ENCODE data around the gene RIC8B.

Gene RIC8B

DNA sequence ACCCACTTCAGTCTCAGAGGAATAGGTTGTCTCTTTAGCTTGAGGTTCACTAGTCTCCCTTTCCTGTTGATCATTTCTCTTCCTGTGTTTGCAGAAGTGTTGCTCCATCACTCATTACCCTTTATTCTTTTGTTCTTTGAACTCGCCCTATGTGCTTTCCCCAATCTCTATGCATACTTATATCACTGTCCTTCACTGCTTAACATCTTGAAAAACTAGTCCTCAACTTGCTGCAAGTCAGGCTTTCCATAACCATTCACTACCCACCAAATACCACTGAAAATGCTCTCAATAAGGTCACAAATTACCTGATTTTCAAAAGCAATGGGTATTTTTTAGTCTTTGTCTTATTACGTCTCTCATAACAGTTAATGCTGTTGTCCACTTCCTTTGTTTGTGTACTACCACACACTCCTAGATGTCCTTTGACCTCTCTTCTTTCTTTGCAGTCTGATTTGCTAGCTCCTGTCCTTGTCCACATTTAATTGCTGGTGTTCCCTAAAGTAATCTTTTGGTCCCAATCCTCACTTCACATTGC lies 80.8 kb downstream of the RIC8B start:
- in situ Hi-C loops (cut with MboI; ENCODE audit: low sequenced_read_pairs, unreplicated experiment) = no loop called here
- TF ChIP-seq, protein P1, sequence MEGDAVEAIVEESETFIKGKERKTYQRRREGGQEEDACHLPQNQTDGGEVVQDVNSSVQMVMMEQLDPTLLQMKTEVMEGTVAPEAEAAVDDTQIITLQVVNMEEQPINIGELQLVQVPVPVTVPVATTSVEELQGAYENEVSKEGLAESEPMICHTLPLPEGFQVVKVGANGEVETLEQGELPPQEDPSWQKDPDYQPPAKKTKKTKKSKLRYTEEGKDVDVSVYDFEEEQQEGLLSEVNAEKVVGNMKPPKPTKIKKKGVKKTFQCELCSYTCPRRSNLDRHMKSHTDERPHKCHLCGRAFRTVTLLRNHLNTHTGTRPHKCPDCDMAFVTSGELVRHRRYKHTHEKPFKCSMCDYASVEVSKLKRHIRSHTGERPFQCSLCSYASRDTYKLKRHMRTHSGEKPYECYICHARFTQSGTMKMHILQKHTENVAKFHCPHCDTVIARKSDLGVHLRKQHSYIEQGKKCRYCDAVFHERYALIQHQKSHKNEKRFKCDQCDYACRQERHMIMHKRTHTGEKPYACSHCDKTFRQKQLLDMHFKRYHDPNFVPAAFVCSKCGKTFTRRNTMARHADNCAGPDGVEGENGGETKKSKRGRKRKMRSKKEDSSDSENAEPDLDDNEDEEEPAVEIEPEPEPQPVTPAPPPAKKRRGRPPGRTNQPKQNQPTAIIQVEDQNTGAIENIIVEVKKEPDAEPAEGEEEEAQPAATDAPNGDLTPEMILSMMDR (IDR thresholded peaks at IDR 0.05; ENCODE audit: borderline replicate concordance, control extremely low read depth, extremely low read depth, insufficient read depth, missing control alignments) = no peak
- DNase-seq (ENCODE audit: low spot score) = no peak

DNA sequence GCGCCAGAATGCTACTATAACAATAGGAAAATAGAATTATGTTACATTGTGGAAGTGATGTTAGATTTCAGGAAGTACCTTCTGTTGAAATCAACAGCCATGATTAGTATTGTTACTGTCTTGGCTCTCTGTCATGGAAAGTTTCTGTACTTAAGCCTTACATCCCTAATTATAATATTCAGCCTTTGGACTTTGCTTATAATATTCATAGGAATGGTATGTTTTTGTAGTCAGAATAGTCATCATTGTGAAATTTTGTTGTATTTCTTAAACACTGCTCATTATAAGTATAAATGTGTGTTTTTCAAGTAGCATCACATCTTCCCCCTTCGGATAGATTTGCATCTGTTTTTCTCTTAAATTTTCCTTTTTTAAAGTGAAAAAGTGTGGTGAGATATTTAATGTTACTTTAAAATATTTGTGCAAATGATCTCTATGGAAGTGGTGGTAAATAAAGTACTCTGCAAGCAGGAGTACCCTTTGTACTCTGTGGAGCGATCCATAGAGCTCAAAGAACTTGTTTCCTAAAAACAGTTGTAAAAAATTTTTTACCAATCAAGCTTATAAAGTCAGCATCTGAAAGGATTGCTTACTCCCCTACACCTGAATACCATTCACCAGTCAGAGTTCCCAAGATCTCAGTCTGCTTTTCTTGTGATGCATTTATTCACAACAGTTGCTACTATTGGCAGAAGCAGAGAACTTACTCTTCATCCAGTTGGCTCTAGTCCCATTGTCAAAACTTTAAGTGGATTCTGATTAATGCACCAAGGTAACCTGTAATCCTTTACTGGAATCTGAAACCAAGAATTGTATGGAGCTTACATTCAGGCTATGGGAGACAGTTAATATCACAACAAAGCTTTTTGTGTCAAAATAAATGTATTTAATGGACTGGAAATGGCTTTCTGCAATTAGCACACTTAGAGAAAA lies 87.8 kb downstream of the RIC8B start:
- TF ChIP-seq, protein P1 (IDR thresholded peaks at IDR 0.05; ENCODE audit: borderline replicate concordance, control extremely low read depth, extremely low read depth, insufficient read depth, missing control alignments) = no peak
- DNase-seq (ENCODE audit: low spot score) = no peak
- in situ Hi-C loops (cut with MboI; ENCODE audit: low sequenced_read_pairs, unreplicated experiment) = no loop called here

DNA sequence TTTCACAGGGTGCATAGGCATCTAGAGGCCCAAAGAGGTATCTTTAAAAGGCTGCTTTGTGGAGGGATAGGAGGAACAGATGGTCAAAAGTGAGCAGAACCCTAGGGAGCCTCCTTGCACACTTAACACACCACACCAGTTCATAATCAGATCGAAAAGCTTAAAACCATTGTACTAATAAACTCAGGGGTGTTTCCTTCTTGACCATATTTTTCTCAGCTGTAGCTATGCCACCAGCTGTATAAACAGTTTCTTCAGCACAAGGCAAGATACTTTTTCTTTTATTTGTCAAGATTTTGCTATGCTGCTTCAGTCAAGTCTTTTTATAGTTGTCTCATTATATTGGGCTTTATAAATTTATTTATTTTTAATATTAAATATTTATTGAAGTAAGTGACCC lies 88.7 kb downstream of the RIC8B start:
- TF ChIP-seq, protein P1 (IDR thresholded peaks at IDR 0.05; ENCODE audit: borderline replicate concordance, control extremely low read depth, extremely low read depth, insufficient read depth, missing control alignments) = no peak
- DNase-seq (ENCODE audit: low spot score) = no peak
- in situ Hi-C loops (cut with MboI; ENCODE audit: low sequenced_read_pairs, unreplicated experiment) = no loop called here

DNA sequence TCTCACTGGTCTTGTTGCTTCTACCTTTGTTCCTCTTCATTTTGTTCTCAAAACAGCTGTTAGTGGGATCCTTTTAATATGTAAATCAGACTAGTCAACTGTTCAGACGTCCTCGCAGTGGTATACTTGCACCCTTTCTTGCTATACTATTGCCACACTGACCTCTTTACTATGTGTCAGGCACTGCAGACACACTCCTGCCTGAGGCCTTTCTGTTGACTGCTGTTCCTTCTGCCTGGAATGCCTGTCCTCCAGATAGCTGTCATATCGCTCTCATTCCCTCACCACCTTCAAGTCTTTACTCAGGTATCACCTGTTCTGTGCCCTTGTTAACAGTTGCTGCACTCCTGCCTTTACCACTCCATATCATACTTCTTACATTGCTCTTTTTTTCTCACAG lies 91.2 kb downstream of the RIC8B start:
- TF ChIP-seq, protein P1 (IDR thresholded peaks at IDR 0.05; ENCODE audit: borderline replicate concordance, control extremely low read depth, extremely low read depth, insufficient read depth, missing control alignments) = no peak
- in situ Hi-C loops (cut with MboI; ENCODE audit: low sequenced_read_pairs, unreplicated experiment) = no loop called here
- DNase-seq (ENCODE audit: low spot score) = no peak

DNA sequence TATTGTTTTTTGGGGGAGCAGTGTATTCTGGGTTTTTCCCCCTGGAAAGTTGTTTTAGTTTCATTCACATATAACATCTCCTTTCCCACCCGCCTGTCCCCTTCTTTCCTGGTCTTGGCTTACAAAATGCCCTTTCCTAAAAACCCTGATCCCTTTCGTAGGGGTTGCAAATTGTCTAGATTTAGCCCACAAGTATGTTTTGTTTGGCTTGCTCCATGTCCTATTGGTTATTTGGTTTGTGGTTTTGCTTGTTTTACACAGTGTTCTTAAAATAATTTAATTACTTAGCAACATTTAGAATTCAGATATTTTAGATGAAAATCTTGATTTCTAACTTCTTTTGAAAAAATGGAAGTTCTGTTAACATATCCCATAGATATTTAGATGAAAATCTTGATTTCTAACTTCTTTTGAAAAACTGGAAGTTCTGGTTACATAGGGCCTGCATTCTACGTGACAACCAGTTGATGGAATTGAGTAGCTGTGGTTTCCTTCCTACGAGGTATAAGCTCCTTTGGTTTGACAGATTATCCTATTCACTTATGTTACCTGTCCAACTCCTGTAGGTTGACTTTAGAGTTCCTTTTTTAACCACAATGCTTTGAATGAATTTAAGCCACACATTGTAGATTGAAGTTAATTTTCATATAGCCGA lies 92.1 kb downstream of the RIC8B start:
- TF ChIP-seq, protein P1 (IDR thresholded peaks at IDR 0.05; ENCODE audit: borderline replicate concordance, control extremely low read depth, extremely low read depth, insufficient read depth, missing control alignments) = no peak
- no peak for DNase-seq (ENCODE audit: low spot score)
- in situ Hi-C loops (cut with MboI; ENCODE audit: low sequenced_read_pairs, unreplicated experiment) = no loop called here

DNA sequence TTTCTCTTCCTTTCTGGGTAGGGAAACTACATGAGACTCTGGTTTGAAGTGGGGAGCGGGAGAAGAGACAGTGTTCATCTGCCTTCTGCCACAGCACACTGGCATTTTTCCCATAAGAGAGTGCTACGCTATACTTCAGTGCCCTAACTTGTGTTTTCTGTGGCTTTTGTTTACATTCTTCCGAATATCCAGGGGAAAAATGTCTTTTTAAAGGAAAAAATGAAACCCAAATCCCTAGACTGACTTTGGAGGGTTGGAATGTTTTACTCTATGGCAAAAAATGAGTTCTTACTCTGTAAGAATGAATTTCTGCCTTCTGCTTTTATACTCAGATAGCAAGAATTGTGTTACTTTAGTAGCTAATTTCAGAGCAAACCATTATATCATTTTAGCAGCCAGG lies 93.2 kb downstream of the RIC8B start:
- in situ Hi-C loops (cut with MboI; ENCODE audit: low sequenced_read_pairs, unreplicated experiment) = no loop called here
- no peak for DNase-seq (ENCODE audit: low spot score)
- TF ChIP-seq, protein P1 (IDR thresholded peaks at IDR 0.05; ENCODE audit: borderline replicate concordance, control extremely low read depth, extremely low read depth, insufficient read depth, missing control alignments) = no peak
